Skin epidermis (tissue), 12 donors: ENCODE results near the gene C1orf159.
"Not testable (repeated sequence)": the region's sequence is repeated elsewhere in the genome, so short reads cannot be mapped to it uniquely, and the experiment has no call there.

Experiments
- H3K27ac ChIP-seq, 21 experiments: fragments of 200-600 bp; sonication (generic) in 11 of 21; one replicate each; pipeline ENCODE4 v1.5.0; 2020; ENCODE audit warnings: mild to moderate bottlenecking in 3 of 21, inconsistent platforms in 2 of 21, moderate library complexity in 2 of 21
- H3K4me3 ChIP-seq, 7 experiments: fragments of 200-600 bp; sonication (generic) in 2 of 7; one replicate each; pipeline ENCODE4 v1.5.0; 2020; ENCODE audit warnings: inconsistent platforms in 2 of 7, mild to moderate bottlenecking in 2 of 7, moderate library complexity in 1 of 7

Gene C1orf159

DNA sequence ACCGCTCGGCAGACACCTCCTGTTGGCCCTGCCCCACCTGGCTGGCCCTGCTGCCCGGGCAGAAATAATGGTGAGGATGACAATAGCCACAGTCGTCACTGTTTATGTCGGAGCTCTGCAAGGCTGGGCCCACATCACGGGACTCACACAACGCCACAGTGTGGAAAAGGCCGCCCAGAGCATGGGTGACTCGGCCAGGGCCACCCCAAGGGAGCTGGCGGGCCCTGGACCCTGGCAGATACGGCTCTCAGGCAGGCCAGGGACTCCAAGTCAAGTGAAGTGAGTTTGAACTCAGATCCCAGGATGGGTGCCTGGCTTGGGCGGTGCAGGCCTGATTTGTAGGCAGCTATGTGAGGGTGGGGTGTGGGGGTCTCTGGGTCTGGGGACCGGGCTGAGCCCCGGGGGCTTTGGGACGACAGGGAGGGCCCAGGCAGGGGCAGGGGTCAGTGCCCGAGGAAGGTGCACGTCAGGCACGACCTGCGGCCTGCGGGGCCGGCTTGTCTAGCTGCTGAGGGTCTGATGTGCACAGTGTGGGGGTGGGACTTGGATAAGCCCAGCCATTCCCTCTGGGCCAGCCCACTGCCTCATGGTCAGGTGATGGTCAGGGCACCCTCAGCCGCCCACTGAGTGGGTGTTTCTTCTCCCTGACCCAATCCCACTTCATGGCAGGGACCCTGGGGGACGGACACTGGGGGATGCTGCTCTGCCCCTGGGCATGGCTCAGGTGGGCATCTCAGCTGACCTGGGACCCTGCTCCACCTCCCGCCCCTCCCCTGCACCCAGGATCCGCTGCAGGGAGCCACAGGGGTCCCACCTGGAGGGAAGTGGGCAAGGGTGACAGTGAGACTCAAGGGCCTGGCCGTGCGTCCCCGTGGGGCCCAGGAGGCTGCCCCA, 42.8 kb downstream of the C1orf159 start:
- Histone ChIP-seq H3K4me3 (no peak overlapping the region), H3K27ac (peak overlapping the region in 7 of 21 experiments; percentile 25 to 71 (median 46))

DNA sequence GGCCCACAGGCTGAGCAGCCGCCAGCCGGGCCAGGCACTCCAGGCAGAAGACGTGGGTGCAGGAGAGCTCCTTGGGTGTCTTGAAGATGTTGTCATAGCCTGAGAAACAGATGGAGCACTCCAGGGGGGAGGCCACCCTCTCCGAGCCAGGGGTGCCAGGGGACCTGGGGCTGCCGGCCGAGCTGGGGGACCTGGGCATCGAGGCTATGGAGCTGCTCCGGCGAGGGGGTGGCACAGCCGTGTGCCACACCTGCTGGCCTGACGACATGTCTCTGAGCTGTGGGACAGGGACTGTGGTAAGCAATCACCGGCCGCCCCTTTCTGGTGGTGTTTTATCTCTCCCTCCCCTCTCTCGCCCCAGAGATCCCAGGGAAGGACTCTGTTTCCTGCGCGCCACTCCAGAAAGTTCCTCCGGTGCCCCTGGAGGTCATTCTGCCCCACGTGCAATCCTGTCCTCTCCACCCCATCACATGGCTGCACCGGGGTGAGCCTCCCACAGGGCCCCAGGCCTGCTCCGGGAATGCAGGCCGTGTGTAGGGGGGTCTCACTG, 43.5 kb downstream of the C1orf159 start:
- no peak overlapping the region for H3K4me3 ChIP-seq
- H3K27ac ChIP-seq = peak overlapping the region in 2 of 21 experiments; percentile 30 to 71

DNA sequence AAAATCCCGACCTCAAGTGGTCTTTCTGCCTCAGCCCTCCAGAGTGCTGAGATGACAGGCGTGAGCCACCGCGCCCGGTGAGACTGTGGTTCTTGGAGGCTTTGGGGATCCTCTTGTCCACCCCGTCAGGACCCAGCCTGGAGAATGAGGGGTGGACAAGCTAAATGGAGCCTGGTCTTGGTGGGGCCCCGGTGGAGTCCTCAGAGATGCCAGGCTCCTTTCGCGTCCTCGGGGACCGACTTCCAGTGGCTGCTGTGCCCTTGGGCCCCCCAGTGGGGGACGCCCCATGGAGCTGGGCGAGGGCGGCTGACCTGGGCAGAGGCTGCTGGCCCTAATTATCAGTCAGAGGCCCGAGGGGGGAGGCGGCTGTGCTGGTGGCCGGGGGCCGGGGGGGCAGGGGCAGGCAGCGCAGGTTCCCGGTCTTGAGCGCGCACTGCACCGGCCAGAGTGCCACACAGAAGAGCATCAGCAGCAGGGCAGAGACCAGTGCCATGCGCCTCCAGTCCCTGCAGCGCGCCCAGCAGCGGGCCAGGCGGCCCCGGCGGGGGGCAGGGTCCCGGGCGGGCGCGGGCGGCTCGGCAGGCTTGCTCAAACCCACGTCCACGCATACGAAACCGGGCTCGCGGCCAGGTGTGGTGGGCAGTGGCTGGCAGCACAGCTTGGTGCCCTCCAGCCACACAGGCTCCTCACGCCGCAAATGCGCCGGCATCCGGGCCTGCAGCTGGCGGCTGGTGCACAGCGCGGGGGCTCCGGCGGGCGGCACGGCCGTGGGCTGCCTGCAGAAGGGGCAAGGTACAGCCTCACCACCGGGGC, 44.2 kb downstream of the C1orf159 start:
- Histone ChIP-seq H3K27ac (peak overlapping the region in 1 of 21 experiments; percentile 71), H3K4me3 (no peak overlapping the region)

DNA sequence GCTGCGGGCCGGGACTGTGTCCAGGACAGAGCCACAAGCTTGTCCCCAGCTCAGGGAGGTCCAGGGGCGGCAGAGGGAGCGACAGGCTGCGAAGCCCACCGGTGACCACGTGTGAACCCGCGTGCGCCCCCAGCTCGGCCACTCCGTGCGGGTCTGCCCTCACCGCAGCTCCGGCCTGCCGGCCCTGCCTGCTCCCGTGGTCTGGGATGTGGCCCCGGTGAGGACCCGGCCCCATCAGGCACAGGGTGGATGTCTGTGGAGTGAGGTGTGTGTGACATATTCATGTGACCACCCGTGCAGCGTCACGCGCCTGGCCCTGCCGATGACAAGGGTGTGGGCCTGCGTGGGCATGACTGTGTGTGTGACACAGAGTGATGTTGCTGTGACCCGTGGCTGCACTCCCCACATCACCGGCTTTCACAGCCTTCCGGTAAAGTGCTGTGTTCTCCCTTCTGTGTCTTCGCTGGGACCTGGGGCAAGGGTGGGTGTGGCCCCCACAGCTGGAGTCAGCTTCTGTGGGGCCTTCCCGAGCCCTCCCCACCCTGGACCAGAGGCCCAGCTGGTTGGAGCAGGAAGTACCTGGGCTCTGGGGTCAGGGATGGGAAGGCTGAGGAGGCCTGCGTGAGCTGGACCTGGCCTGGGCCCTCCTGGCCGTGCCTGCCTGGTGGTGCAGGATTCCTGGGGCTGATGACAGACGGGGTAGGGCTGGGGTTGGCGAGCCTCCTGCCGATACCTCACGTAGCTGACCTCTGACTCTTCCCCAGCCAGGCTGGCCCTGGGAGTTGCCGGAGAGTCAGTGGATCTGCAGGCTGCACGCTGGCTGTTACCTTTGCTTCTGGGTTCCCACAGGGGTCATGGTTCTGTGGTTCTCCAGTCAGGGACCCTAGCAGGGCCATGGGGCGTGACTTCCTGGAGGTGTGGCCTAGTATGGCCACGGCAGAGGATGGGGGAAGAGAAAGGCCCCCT, 45.9 kb downstream of the C1orf159 start:
- peak overlapping the region in 2 of 7 experiments; percentile 29 to 46 for H3K4me3 ChIP-seq

DNA sequence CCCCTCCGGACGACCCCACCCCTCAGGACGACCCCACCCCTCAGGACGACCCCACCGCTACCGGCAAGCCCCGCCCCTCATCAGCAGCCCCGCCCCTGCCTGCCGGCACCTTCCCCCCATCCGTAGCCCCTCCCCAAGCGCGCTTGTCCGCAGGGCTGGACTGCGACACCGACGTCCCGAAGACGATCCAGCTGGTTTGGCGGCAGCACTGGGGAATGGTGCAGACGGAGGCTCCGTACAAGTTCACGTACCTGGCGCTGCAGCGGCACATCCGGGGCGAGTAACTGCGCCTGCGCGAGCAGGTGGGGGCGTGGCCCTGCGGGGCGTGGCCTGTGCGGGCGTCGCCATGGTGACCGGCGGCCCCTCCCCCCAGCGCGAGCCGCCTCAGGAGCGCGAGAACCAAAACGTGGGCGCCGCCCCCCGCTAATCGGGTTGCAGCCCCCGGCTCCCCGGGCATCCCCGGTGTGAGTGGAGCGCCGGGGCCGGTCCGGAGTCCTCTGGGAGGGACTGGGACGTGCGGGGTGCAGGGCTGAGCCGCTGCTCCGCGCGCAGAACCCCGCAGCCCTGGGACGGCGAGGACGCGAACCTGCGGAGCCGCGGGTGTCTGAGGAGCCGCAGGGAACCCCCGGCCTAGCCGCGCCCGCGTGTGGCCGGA, 46.7 kb downstream of the C1orf159 start:
- H3K27ac ChIP-seq = peak overlapping the region in 12 of 21 experiments; percentile 4 to 67 (median 32)
- peak overlapping the region; percentile 16 to 47 (median 35) for H3K4me3 ChIP-seq

More for the DNA sequence above, 45.9 kb downstream of the C1orf159 start:
- H3K27ac ChIP-seq = peak overlapping the region in 9 of 21 experiments; percentile 4 to 67 (median 37)

DNA sequence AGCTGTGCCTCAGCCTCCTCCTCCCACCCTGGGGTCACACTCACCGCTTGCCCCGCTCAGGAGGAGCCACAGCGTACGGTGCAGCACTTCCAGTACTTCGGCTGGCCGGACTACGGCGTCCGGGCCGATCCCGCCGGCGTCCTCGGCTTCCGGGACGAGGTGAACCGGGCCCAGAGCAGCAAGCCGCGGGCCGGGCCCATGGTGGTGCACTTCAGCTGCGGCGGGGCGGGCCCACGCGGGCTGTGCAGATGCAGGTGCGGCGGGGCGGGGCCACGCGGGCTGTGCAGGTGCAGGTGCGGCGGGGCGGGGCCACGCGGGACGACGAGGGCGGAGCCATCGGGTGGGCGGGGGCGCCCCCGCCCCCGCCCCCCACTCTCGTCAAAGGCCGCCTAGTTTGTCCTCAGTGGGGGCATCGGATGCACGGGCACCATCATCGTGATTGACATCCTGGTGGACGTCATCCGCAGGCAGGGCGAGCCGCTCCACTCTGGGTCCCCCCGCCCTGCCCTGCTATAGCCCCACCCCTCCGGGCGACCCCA, 47.3 kb downstream of the C1orf159 start:
- peak overlapping the region in 8 of 21 experiments; percentile 6 to 67 (median 32) for H3K27ac ChIP-seq
- H3K4me3 ChIP-seq = peak overlapping the region; percentile 16 to 47 (median 35)

DNA sequence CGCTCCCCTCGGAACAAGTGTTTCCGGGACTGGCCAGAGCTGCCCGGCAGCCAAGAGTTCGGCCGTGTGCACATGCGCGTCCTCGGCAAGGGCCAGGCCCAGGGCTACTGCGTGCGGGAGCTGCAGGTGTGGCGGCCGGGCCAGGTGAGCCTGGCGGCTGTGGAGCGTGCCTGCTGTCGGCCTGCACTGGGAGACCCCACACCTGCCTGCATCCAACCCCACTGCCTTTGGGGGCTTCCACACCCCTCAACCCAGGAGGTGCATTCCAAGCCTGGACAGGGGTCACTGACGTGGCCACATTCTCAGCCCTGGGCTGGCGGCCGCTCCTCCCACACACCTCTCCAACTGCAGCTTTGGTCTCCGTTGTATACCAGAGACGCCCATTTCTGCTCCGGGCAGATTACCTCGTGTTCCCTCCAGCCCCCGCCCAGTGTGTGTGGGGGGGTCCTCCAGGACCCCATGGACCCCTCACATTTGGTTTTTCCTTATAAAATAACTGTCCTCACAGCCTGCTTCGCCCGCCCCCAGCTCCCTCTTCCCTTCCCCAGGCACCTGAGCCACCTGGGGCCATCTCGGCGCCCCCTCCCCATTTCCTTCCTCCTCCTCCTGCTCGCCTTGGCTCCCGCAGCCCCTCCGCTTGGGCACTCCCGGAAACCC, 47.9 kb downstream of the C1orf159 start:
- H3K27ac ChIP-seq = peak overlapping the region in 2 of 21 experiments; percentile 20 to 34
- H3K4me3 ChIP-seq = peak overlapping the region; percentile 16 to 47 (median 35)

DNA sequence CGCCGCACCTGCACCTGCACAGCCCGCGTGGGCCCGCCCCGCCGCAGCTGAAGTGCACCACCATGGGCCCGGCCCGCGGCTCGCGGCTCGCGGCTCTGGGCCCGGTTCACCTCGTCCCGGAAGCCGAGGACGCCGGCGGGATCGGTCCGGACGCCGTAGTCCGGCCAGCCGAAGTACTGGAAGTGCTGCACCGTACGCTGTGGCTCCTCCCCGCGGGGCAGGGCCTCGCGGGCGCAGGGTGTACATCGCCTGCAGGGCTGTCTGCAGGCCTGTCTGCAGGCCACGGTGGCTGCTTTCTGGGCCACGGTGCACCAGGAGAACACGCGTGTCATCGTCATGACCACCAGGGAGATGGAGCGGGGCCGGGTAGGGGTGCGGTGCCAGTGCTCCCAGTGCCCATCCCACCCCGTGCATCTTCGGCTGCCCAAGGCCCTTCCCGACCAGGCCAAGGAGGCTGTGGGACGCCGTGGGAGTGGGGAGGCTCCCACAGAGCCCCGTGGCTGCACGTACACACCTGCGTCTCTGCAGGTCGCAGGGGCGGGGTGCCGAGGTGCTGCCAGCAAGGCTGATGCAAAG, 48.5 kb downstream of the C1orf159 start:
- H3K4me3 ChIP-seq = no peak overlapping the region
- H3K27ac ChIP-seq = no peak overlapping the region

DNA sequence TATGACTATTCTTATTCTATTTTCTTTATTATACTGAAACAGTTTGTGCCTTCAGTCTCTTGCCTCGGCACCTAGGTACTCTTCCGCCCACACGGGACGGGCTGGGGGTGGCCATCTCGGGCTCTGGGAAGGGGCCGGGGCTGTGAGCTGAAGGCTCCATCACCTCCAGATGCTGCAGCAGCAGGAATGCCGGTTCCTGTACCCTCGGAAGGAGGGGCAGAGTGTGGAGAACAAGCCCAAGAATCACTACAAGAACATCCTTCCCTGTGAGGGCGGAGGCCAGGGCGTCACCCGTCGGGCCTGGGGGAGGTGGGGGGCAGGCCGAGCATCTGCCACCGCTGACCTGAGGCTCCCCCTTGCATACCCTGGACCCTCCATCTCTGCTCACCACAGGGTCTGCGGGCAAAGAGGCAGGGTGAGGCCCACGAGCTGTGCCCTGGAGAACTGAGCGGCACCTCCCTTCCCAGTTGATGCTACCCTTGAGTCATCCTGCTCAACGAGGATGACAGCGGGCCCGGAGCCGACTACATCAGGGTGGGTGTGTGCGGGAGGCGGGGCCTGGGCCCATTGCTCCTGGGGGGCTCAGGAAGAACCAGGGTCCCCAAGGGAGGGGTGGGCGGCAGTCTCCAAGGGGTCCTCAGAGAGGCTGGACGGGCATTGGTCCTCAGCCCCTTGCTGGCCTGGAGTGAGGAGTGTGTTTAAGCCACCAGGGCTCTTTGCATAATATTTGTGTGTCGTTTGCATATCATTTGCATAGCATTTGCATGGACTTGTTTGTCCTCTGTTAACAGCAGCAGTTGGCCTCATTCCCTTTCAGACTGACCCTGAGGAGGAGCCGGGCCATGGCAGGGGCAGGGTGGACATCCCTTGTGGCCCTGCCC, 49.2 kb downstream of the C1orf159 start:
- no peak overlapping the region for H3K4me3 ChIP-seq
- H3K27ac ChIP-seq = no peak overlapping the region

DNA sequence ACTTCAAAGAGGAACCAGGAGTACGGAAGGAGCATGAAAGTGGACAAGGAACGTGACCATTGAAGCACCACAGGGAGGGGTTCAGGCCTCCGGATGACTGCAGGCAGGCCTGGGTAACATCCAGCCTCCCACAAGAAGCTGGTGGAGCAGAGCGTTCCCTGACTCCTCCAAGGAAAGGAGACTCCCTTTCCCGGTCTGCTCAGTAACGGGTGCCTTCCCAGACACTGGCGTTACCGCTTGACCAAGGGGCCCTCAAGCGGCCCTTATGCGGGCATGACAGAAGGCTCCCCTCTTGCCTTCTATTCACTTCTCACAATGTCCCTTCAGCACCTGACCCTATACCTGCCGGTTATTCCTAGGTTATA, 50.0 kb downstream of the C1orf159 start:
- not testable (repeated sequence) for H3K27ac ChIP-seq, H3K4me3 ChIP-seq

DNA sequence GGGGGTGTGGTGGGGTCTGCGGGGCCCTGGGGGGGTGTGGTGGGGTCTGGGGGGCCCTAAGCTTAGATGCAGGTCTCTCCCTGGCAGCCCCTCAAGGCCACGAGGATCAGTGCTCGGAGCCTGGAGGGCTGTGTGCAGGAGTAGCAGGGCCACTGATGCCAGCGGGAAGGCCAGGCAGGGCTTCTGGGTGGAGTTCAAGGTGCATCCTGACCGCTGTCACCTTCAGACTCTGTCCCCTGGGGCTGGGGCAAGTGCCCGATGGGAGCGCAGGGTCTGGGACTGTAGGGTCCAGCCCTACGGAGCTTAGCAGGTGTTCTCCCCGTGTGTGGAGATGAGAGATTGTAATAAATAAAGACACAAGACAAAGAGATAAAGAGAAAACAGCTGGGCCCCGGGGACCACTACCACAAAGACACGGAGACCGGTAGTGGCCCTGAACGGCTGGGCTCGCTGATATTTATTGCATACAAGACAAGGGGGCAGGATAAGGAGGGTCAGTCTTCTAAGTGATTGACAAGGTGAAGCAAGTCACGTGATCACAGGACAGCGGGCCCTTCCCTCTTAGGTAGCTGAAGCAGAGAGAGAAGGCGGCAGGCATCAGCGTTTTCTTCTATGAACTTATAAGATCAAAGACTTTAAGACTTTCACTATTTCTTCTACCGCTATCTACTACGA, 50.5 kb downstream of the C1orf159 start:
- Histone ChIP-seq H3K27ac (no peak overlapping the region), H3K4me3 (no peak overlapping the region)

DNA sequence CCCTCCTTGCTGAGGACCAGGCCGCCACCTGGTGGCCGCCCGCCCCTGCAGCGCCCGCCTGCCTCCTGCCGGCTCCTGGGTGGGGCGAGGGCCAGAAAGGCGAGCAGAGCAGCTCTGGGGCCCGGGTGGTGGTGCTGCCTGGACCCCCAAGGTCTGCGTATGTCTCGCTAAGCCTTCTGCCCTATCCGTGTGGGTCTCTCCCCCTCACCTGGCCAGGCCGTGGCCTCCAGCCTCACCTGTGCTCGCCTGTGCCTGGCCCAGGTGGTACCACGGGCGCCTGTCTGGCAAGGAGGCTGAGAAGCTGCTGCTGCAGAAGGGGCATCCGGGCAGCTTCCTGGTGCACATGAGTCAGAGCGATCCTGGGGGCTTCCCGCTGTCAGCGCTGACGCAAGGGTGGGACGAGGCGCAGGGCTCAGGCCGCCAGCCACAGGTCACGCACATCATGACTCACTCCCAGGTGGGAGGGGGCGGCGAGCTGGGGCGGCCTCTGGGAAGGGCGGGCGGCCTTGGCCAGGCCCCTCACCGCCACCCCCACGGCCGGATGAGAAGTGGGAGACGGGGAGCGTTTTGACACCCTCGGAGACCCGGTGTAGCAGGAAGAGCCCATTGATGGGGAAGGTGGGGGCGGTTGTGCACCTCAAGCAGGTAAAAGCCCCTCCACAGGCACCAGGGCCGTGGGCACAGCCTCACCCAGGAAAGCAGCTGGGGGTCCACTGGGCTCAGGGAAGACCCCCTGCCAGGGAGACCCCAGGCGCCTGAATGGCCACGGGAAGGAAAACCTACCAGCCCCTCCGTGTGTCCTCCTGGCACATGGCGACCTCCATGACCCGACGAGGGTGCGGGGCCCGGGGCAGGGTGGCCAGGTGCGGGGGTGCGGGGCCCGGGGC, 51.7 kb downstream of the C1orf159 start:
- Histone ChIP-seq H3K4me3 (peak overlapping the region in 1 of 7 experiments; percentile 10), H3K27ac (no peak overlapping the region)

DNA sequence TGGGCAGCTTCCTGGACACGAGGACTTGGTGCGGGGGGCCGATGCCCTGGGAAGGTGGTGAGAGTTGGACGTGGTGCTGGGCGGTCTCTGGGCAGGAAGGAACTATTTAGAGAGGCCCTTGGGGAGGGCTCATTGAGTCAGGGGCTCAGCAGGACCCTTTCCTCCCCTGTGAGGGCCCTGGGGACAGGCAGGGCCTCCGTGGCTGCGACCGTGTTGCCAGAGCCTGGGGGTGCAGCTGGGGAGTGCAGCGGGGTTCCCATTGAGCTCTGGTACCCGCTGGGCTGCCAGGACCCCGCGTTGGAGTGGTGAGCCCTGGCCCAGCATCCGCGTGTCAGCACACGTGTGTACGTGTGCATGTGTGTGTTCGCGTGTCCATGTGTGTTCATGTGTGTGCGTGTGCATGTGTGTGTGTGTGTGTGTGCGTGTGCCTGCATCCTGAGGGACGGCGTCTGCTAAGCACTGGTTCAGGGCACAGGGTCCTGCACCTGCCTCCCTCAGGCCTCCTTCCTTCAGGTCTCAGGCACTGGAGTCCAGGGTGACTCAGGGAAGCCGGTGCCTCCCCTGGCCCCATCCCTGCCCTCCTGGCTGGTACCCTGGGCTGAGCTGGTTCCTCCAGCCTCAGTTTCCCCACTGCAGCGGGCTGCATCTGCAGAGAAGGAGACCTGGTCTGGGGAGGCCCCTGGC, 52.5 kb downstream of the C1orf159 start:
- peak overlapping the region in 1 of 7 experiments; percentile 10 for H3K4me3 ChIP-seq
- no peak overlapping the region for H3K27ac ChIP-seq

DNA sequence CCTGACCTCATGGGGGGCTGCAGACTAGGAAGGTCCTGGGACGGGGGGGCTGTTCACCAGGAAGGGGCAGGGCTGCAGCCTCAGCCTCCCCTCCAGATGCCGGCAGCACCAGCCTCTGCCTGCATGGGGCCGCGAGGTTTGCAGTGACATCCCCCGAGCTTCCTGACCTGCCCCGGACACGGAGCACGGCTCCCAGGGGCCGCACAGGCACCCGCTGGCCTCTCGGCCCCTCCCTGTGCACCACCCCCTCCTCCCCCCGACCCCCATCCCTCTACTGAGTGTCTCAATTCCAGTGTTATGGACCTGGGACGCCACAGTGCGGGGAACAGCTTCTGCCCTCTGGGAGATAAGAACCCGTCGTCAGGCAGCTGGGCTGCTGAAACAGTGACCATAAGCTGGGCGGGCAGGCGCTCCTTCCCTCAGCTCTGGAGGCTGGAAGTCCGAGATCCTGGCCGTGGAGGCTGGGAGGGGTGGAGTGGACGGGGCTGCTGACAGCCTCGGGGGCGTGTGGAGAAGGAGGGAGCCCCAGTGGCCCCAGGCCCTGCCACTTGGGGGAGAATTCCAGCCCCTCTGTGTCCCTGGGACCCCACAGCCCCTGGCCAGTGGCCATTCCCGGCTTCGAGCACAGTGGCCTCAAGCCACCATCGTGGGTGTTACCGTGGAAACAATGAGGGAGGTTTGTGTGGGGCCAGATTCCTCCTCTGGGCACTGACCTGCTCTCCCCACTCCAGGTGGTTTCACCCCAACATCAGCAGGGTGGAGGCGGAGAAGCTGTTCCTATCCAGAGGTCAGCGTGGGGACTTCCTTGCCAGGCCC, 53.3 kb downstream of the C1orf159 start:
- no peak overlapping the region for H3K4me3 ChIP-seq
- no peak overlapping the region for H3K27ac ChIP-seq
